Suprapubic skin (tissue), 3 donors: Measurements from ENCODE around the gene ERC2.

Experiments
- CTCF ChIP-seq, 2 donors: fragments of 200-600 bp in 1 of 2; fragments of 450-650 bp in 1 of 2; sonication (generic) in 1 of 2; IDR thresholded peaks; one replicate each; pipeline ENCODE4 v1.5.1; 2016 to 2019; ENCODE audit warnings: antibody characterized with exemption in 2 of 2, mild to moderate bottlenecking in 1 of 2, moderate library complexity in 1 of 2
- POLR2AphosphoS5 ChIP-seq, 3 donors: sonication (generic); formaldehyde crosslinking; IDR thresholded peaks; one replicate each; pipeline ENCODE4 v1.6.1; 2017; ENCODE audit warnings: antibody characterized with exemption in 3 of 3

- TF ChIP-seq POLR2AphosphoS5 (IDR thresholded peaks at IDR 0.05) (no peak), CTCF (IDR thresholded peaks at IDR 0.05) (no peak)
Observed at GRCh38 chr3:56053727-56054126, 414.5 kb downstream of the ERC2 start.
